H9 (cell line): Measurements from ENCODE around the gene SLCO2A1. TPM values are rescaled to one million over a fixed set of nuclear protein-coding genes. Genes with fewer than 3 reads are reported as not detected.

Source experiments
- DNase-seq: peaks from one replicate; pipeline ENCODE4 v3.0.0-alpha.2; 2017
- H2AFZ ChIP-seq: one replicate; pipeline ENCODE4 v1.6.1; 2013; ENCODE audit warnings: mild to moderate bottlenecking, low read length, control low read depth, moderate library complexity
- H2AK5ac ChIP-seq: 2 replicates; pipeline ENCODE4 v1.6.1; 2013; ENCODE audit warnings: low read length, control low read depth, mixed read lengths; ENCODE audit not compliant: insufficient read length
- H2BK120ac ChIP-seq: one replicate; pipeline ENCODE4 v1.6.1; 2013; ENCODE audit warnings: low read depth, mild to moderate bottlenecking, low read length, control low read depth, inconsistent platforms; ENCODE audit not compliant: poor library complexity, severe bottlenecking
- H2BK12ac ChIP-seq: 2 replicates; pipeline ENCODE4 v1.6.1; 2013; ENCODE audit warnings: low read length, control low read depth, mixed read lengths, low read depth; ENCODE audit not compliant: insufficient read length
- H2BK15ac ChIP-seq: 2 replicates; pipeline ENCODE4 v1.6.1; 2013; ENCODE audit warnings: low read depth, low read length, control low read depth
- H2BK20ac ChIP-seq: one replicate; pipeline ENCODE4 v1.6.1; 2013; ENCODE audit warnings: low read depth, mild to moderate bottlenecking, low read length, control low read depth, inconsistent platforms; ENCODE audit not compliant: poor library complexity, severe bottlenecking
- H2BK5ac ChIP-seq: 2 replicates; pipeline ENCODE4 v1.6.1; 2013; ENCODE audit warnings: low read length, control low read depth, mixed read lengths; ENCODE audit not compliant: insufficient read length
- H3K14ac ChIP-seq: 2 replicates; pipeline ENCODE4 v1.6.1; 2013; ENCODE audit warnings: low read length, control low read depth; ENCODE audit not compliant: insufficient read depth
- H3K18ac ChIP-seq: 2 replicates; pipeline ENCODE4 v1.6.1; 2013; ENCODE audit warnings: low read depth, mild to moderate bottlenecking, mixed read lengths, low read length, control low read depth; ENCODE audit not compliant: insufficient read length
- H3K23ac ChIP-seq: 2 replicates; pipeline ENCODE4 v1.6.1; 2013; ENCODE audit warnings: low read length, control low read depth, mixed read lengths, low read depth; ENCODE audit not compliant: insufficient read length
- H3K23me2 ChIP-seq: 2 replicates; pipeline ENCODE4 v1.6.1; 2013; ENCODE audit warnings: low read depth, mild to moderate bottlenecking, mixed read lengths, low read length, control low read depth; ENCODE audit not compliant: insufficient read length, poor library complexity, severe bottlenecking
- H3K27ac ChIP-seq: 2 replicates; pipeline ENCODE4 v1.5.1; 2013; ENCODE audit warnings: low read length, control low read depth, mixed read lengths, low read depth; ENCODE audit not compliant: insufficient read length
- H3K27me3 ChIP-seq: 2 replicates; pipeline ENCODE4 v1.6.1; 2013; ENCODE audit warnings: low read length, control low read depth, inconsistent platforms; ENCODE audit not compliant: insufficient read depth
- H3K4ac ChIP-seq: 2 replicates; pipeline ENCODE4 v1.6.1; 2013; ENCODE audit warnings: low read depth, mild to moderate bottlenecking, control low read depth, inconsistent platforms, low read length, moderate library complexity
- H3K4me1 ChIP-seq: 2 replicates; pipeline ENCODE4 v1.6.1; 2013; ENCODE audit warnings: low read length, control low read depth, inconsistent platforms; ENCODE audit not compliant: insufficient read depth
- H3K4me2 ChIP-seq: 2 replicates; pipeline ENCODE4 v1.6.1; 2013; ENCODE audit warnings: low read length, control low read depth, mixed read lengths; ENCODE audit not compliant: insufficient read length, insufficient read depth
- H3K56ac ChIP-seq: 2 replicates; pipeline ENCODE4 v1.6.1; 2013; ENCODE audit warnings: low read depth, mild to moderate bottlenecking, mixed read lengths, low read length, control low read depth; ENCODE audit not compliant: insufficient read length
- H3K79me1 ChIP-seq: 2 replicates; pipeline ENCODE4 v1.6.1; 2013; ENCODE audit warnings: low read depth, mild to moderate bottlenecking, moderate library complexity, low read length, control low read depth, inconsistent platforms; ENCODE audit not compliant: insufficient read depth, poor library complexity, severe bottlenecking
- H3K79me2 ChIP-seq: 2 replicates; pipeline ENCODE4 v1.6.1; 2013; ENCODE audit warnings: low read length, control low read depth, inconsistent platforms; ENCODE audit not compliant: insufficient read depth
- H3K9ac ChIP-seq: 2 replicates; pipeline ENCODE4 v1.6.1; 2013; ENCODE audit warnings: low read length, control low read depth, mixed read lengths; ENCODE audit not compliant: insufficient read length; ENCODE audit errors: extremely low read depth
- H3K9me3 ChIP-seq: one replicate; pipeline ENCODE4 v1.6.1; 2013; ENCODE audit warnings: low read depth, low read length, inconsistent platforms; ENCODE audit not compliant: control insufficient read depth
- H3T11ph ChIP-seq: one replicate; pipeline ENCODE4 v1.6.1; 2013; ENCODE audit warnings: mild to moderate bottlenecking, low read length, control low read depth, inconsistent platforms
- H4K20me1 ChIP-seq: one replicate; pipeline ENCODE4 v1.6.1; 2013; ENCODE audit not compliant: control insufficient read depth, insufficient read length, insufficient read depth
- H4K5ac ChIP-seq: 2 replicates; pipeline ENCODE4 v1.6.1; 2013; ENCODE audit warnings: low read depth, mild to moderate bottlenecking, mixed read lengths, low read length, control low read depth; ENCODE audit not compliant: insufficient read length
- H4K8ac ChIP-seq: replicated peaks from 2 replicates; pipeline ENCODE4 v1.6.1; 2013; ENCODE audit warnings: low read length, control low read depth, mixed read lengths, low read depth; ENCODE audit not compliant: insufficient read length
- H4K91ac ChIP-seq: 2 replicates; pipeline ENCODE4 v1.6.1; 2013; ENCODE audit warnings: low read depth, mild to moderate bottlenecking, moderate library complexity, mixed read lengths, low read length, control low read depth; ENCODE audit not compliant: insufficient read length
- H3K27ac Mint-ChIP-seq, 3 experiments: 2 replicates in 2 of 3; 3 replicates in 1 of 3; pipeline ENCODE4 v1.8.0; 2020 to 2021; ENCODE audit warnings: mixed read lengths in 3 of 3, mild to moderate bottlenecking in 1 of 3, moderate library complexity in 1 of 3
- H3K27me3 Mint-ChIP-seq: 2 replicates; pipeline ENCODE4 v1.8.0; 2021; ENCODE audit warnings: low read depth, mild to moderate bottlenecking, moderate library complexity, mixed read lengths
- H3K36me3 Mint-ChIP-seq, 3 experiments: 2 replicates in 2 of 3; 3 replicates in 1 of 3; pipeline ENCODE4 v1.8.0; 2020 to 2021; ENCODE audit warnings: low read depth in 3 of 3, mixed read lengths in 3 of 3; ENCODE audit not compliant: insufficient read depth in 1 of 3
- H3K4me1 Mint-ChIP-seq, 2 experiments: 2 replicates each; pipeline ENCODE4 v1.8.0; 2020; ENCODE audit warnings: mixed read lengths in 2 of 2
- H3K4me3 Mint-ChIP-seq, 2 experiments: 2 replicates in 1 of 2; 3 replicates in 1 of 2; pipeline ENCODE4 v1.8.0; 2020 to 2021; ENCODE audit warnings: mild to moderate bottlenecking in 2 of 2, mixed read lengths in 2 of 2, moderate library complexity in 1 of 2
- H3K9me3 Mint-ChIP-seq, 2 experiments: 2 replicates in 1 of 2; 3 replicates in 1 of 2; pipeline ENCODE4 v1.8.0; 2020; ENCODE audit warnings: mild to moderate bottlenecking in 2 of 2, mixed read lengths in 2 of 2, moderate library complexity in 1 of 2
- CTCF ChIP-seq: fragments of 200-600 bp; sonication (generic); conservative IDR thresholded peaks from 3 replicates; pipeline ENCODE4 v1.8.0; 2021; ENCODE audit warnings: antibody characterized with exemption, mild to moderate bottlenecking
- WGBS: extraction: QIAGEN DNeasy Blood & Tissue Kit; methylation state at CpG from one replicate; pipeline ENCODE4 v1.1.7; 2013; ENCODE audit warnings: missing lambda C conversion rate, low lambda C conversion rate, mixed read lengths; ENCODE audit not compliant: insufficient read length; ENCODE audit errors: extremely low coverage; 5-methylcytosine and 5-hydroxymethylcytosine counted together
- total RNA-seq: library from RNA; stranded (reverse); gene quantifications from 2 replicates; pipeline ENCODE4 v1.2.1, GENCODE V29; 2021

The SLCO2A1 gene
- total RNA-seq, 1 experiment from 2014 or later: 0.98 TPM

- no CpG with 5 or more reads among the region's 3 CpGs for WGBS
- no peak overlapping the region for H3T11ph ChIP-seq
- no peak overlapping the region for H3K4me3 Mint-ChIP-seq
- no peak overlapping the region for H3K27ac ChIP-seq
- H3K9me3 ChIP-seq: no peaks in the 10 kb centered on the region
- no peak overlapping the region for H2AK5ac ChIP-seq
- no peak overlapping the region for H3K27ac Mint-ChIP-seq
- no peak for TF ChIP-seq CTCF
- peaks cover 31% of the 10 kb centered on the region for H3K27me3 Mint-ChIP-seq
- no peaks in the 10 kb centered on the region for H3K79me2 ChIP-seq
- H3K14ac ChIP-seq: no peak overlapping the region
- H2BK15ac ChIP-seq: no peak overlapping the region
- H3K56ac ChIP-seq: no peak overlapping the region
- DNase-seq: peak; percentile 22
- H3K23me2 ChIP-seq: peaks cover 3% of the 10 kb centered on the region
- H2BK120ac ChIP-seq: no peak overlapping the region
- H3K4ac ChIP-seq: no peak overlapping the region
- no peak overlapping the region for H2BK20ac ChIP-seq
- no peaks in the 10 kb centered on the region for H4K20me1 ChIP-seq
- H3K4me1 ChIP-seq: peaks cover 13% of the 10 kb centered on the region; the same call in 1 of the 2 replicates
- no peaks in the 10 kb centered on the region for H3K27me3 ChIP-seq
- no peak overlapping the region for H4K5ac ChIP-seq
- no peak overlapping the region for H3K4me2 ChIP-seq
- H2BK5ac ChIP-seq: no peak overlapping the region
- H3K18ac ChIP-seq: no peak overlapping the region
- H4K91ac ChIP-seq: no peak overlapping the region
- H2AFZ ChIP-seq: no peak overlapping the region
- no peak overlapping the region for H3K9ac ChIP-seq
- no peak overlapping the region for H2BK12ac ChIP-seq
- H3K9me3 Mint-ChIP-seq: no peaks in the 10 kb centered on the region
- peaks cover 36 to 46% of the 10 kb centered on the region in 2 experiments for H3K4me1 Mint-ChIP-seq
- H4K8ac ChIP-seq: no peak overlapping the region
- peaks cover 0 to 2% (median 0%) of the 10 kb centered on the region in 3 experiments; a peak in 1 of 7 replicates for H3K36me3 Mint-ChIP-seq
- no peak overlapping the region for H3K23ac ChIP-seq
- H3K79me1 ChIP-seq: no peaks in the 10 kb centered on the region
Measured at GRCh38 chr3:133992381-133992780, 37.3 kb downstream of the SLCO2A1 start.
